Fibroblast of the aortic adventitia (primary cell): ENCODE results near the gene STAC. TPM values are rescaled to one million over a fixed set of nuclear protein-coding genes. Genes with fewer than 3 reads are reported as not detected.

ENCODE experiments used
- DNase-seq: peaks from one replicate; pipeline ENCODE4 v3.0.0-alpha.2; 2010; ENCODE audit warnings: low read depth
- H3K4me3 ChIP-seq: 2 replicates; pipeline ENCODE4 v1.5.1; 2011; ENCODE audit warnings: low read depth, mild to moderate bottlenecking, control low read depth, low read length, moderate library complexity
- total RNA-seq: library from RNA; depleted of rRNA; stranded (reverse); fragments of >200 nt; gene quantifications from 2 replicates; pipeline ENCODE4 v1.2.3, GENCODE V29; 2012; ENCODE audit warnings: low replicate concordance
- TF ChIP-seq, protein P1 (sequence below): IDR thresholded peaks from 2 replicates; pipeline ENCODE4 v1.5.1; 2011; ENCODE audit warnings: mild to moderate bottlenecking, low read length, control low read depth, inconsistent platforms; ENCODE audit not compliant: insufficient read depth

STAC gene
- total RNA-seq, result 2.1 and 14.8 TPM in 2 replicates

GRCh38 chr3:36380221-36381031 lies at the start of gene STAC:
Gene STAC, plus strand, starts transcription at chr3:36380504. Its CDS starts 140 bp downstream, at chr3:36380644.
- H3K4me3 ChIP-seq, result peak within 1 kb of the TSS; percentile 81
- TF ChIP-seq, protein P1, sequence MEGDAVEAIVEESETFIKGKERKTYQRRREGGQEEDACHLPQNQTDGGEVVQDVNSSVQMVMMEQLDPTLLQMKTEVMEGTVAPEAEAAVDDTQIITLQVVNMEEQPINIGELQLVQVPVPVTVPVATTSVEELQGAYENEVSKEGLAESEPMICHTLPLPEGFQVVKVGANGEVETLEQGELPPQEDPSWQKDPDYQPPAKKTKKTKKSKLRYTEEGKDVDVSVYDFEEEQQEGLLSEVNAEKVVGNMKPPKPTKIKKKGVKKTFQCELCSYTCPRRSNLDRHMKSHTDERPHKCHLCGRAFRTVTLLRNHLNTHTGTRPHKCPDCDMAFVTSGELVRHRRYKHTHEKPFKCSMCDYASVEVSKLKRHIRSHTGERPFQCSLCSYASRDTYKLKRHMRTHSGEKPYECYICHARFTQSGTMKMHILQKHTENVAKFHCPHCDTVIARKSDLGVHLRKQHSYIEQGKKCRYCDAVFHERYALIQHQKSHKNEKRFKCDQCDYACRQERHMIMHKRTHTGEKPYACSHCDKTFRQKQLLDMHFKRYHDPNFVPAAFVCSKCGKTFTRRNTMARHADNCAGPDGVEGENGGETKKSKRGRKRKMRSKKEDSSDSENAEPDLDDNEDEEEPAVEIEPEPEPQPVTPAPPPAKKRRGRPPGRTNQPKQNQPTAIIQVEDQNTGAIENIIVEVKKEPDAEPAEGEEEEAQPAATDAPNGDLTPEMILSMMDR, result no peak
- peak; percentile 19 for DNase-seq

DNA sequence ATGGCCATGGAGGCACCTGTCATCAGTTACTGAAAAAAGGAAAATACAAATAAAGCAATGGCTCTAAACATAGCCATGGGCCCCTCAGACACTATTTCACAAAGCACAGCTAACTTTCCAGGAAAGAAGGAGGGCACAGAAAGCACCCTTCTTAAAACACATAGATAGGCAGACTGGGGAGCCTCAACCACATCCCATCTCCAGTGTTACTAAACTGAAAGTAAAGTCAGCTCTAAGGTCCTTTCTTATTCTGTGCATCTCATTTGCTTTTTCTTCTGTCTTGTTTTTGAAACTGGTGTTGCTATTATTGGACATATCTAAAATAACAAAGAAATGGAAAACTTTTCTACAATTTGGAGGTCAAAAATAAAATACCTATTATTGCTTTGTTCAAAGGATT lies 48.2 kb upstream of the STAC start:
- no peak for DNase-seq
- TF ChIP-seq, protein P1, result no peak
- no peak overlapping the region for H3K4me3 ChIP-seq

GRCh38 chr3:36362216-36362615 lies 18.1 kb upstream of the STAC start:
- peak; percentile 14 for DNase-seq
- no peak overlapping the region for H3K4me3 ChIP-seq
- TF ChIP-seq, protein P1, result no peak

DNA sequence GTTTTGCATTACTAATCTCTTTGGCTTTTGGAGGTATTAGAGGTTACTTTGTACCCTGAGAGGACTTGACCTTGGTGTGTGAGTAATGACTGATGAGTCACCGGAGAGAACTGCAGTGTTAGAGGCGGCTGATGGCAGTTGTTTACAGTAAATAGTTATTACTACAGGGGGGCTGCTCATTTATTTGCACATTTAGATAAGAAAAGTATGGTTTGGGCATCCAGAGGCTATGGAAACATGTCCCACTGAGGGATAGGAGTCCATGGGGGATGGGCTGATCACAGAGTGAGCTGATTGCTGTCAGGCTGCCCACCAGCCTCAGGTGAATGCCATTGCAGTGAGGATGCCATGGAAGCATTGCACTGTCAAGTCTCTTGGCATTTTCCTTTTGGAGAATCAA lies 17.3 kb upstream of the STAC start:
- DNase-seq, result peak; percentile 50
- TF ChIP-seq, protein P1, result no peak
- no peak overlapping the region for H3K4me3 ChIP-seq

- TF ChIP-seq, protein P1, result no peak
- DNase-seq, result no peak
- no peak overlapping the region for H3K4me3 ChIP-seq
Observed at GRCh38 chr3:36364260-36364659, 16.0 kb upstream of the STAC start.

DNA sequence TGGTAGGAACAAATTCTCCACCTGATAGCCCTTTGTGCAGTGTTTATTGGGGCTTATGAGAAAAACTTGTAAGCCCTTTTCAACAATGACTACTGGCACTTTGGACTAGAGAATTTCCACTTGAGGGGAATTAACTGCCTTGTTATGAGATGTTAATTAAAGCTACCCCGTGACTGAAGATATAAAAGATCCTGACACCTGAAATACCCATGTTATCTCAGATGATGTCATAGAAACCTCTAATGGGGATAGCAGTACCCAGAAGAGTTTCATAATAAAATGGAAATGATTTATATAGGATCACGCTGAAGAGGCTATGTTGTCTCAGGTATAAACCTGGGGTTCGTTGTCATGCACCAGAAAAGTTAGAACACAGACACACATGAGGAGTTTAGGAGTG lies 14.5 kb upstream of the STAC start:
- no peak for DNase-seq
- TF ChIP-seq, protein P1, result no peak
- no peak overlapping the region for H3K4me3 ChIP-seq
